ENCODE data around the gene CELF2. TPM values are rescaled to one million over a fixed set of nuclear protein-coding genes. Genes with fewer than 3 reads are reported as not detected.
A peak's percentile ranks its signal among the peaks of the same experiment; 100 is the strongest.

CELF2 gene
- total RNA-seq, 1 experiment from 2014 or later = 28.7 TPM

DNA sequence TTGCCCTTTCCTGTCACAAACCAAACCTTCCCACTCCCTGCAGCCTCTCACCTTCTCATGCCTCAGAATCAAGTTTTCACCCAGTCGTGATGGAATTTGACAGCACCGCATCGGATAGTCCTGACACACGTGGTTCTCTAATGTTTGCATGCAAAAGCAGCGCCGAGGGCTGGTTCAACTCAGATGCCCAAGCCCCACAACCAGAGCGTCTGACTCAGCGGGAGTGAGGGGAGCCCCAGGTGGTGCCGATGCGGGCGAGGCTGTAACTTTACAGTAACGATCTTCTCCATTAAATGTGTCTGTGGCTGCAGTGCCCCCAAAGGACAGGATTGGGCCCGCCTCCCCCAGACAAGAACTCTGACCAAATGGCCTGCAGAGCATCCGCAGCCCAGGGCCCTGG, 284.5 kb downstream of the CELF2 start:
- peaks cover 3 to 7% of the 10 kb centered on the region in 2 experiments for H3K4me1 Mint-ChIP-seq
- WGBS (ENCODE audit: extremely low coverage, insufficient read length, low lambda C conversion rate) = no CpG with 5 or more reads among the region's 14 CpGs
- H3K79me1 ChIP-seq (ENCODE audit: insufficient read depth, low read depth, low read length, poor library complexity, severe bottlenecking) = no peaks in the 10 kb centered on the region
- no peaks in the 10 kb centered on the region for H3K9me3 ChIP-seq (ENCODE audit: control insufficient read depth, low read depth, low read length)
- no peak overlapping the region for H4K5ac ChIP-seq (ENCODE audit: insufficient read length, low read depth, low read length)
- no peaks in the 10 kb centered on the region for H3K79me2 ChIP-seq (ENCODE audit: insufficient read depth, low read length)
- peaks cover 6% of the 10 kb centered on the region in 2 experiments; a peak in 3 of 5 replicates for H3K9me3 Mint-ChIP-seq
- H3K36me3 Mint-ChIP-seq (ENCODE audit: insufficient read depth in 1 of 3, low read depth in 3 of 3) = peaks cover 13 to 37% (median 26%) of the 10 kb centered on the region in 3 experiments
- no peak overlapping the region for H3T11ph ChIP-seq (ENCODE audit: low read length)
- H3K27ac ChIP-seq (ENCODE audit: insufficient read length, low read depth, low read length) = no peak overlapping the region
- H2BK12ac ChIP-seq (ENCODE audit: insufficient read length, low read depth, low read length) = no peak overlapping the region
- H3K4me3 Mint-ChIP-seq = no peak overlapping the region; a peak in 1 of 5 replicates
- no peaks in the 10 kb centered on the region for H3K4me1 ChIP-seq (ENCODE audit: insufficient read depth, low read length)
- H2BK15ac ChIP-seq (ENCODE audit: low read depth, low read length) = no peak overlapping the region
- no peak overlapping the region for H3K9ac ChIP-seq (ENCODE audit: extremely low read depth, insufficient read length, low read length)
- H3K4ac ChIP-seq (ENCODE audit: low read depth, low read length) = no peak overlapping the region
- H3K4me2 ChIP-seq (ENCODE audit: insufficient read depth, insufficient read length, low read length) = no peak overlapping the region
- H3K56ac ChIP-seq (ENCODE audit: insufficient read length, low read depth, low read length) = no peak overlapping the region
- H2BK5ac ChIP-seq (ENCODE audit: insufficient read length, low read length) = no peak overlapping the region
- H2BK20ac ChIP-seq (ENCODE audit: low read depth, low read length, poor library complexity, severe bottlenecking) = no peak overlapping the region
- no peak overlapping the region for H3K18ac ChIP-seq (ENCODE audit: insufficient read length, low read depth, low read length)
- H3K27me3 ChIP-seq (ENCODE audit: insufficient read depth, low read length) = no peaks in the 10 kb centered on the region
- no peaks in the 10 kb centered on the region for H3K27me3 Mint-ChIP-seq (ENCODE audit: low read depth)
- H2AK5ac ChIP-seq (ENCODE audit: insufficient read length, low read length) = no peak overlapping the region
- no peaks in the 10 kb centered on the region for H4K20me1 ChIP-seq (ENCODE audit: control insufficient read depth, insufficient read depth, insufficient read length)
- no peak overlapping the region for H2BK120ac ChIP-seq (ENCODE audit: low read depth, low read length, poor library complexity, severe bottlenecking)
- TF ChIP-seq, protein P1, sequence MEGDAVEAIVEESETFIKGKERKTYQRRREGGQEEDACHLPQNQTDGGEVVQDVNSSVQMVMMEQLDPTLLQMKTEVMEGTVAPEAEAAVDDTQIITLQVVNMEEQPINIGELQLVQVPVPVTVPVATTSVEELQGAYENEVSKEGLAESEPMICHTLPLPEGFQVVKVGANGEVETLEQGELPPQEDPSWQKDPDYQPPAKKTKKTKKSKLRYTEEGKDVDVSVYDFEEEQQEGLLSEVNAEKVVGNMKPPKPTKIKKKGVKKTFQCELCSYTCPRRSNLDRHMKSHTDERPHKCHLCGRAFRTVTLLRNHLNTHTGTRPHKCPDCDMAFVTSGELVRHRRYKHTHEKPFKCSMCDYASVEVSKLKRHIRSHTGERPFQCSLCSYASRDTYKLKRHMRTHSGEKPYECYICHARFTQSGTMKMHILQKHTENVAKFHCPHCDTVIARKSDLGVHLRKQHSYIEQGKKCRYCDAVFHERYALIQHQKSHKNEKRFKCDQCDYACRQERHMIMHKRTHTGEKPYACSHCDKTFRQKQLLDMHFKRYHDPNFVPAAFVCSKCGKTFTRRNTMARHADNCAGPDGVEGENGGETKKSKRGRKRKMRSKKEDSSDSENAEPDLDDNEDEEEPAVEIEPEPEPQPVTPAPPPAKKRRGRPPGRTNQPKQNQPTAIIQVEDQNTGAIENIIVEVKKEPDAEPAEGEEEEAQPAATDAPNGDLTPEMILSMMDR (conservative IDR thresholded peaks at IDR 0.05) = no peak
- DNase-seq = no peak
- H3K23ac ChIP-seq (ENCODE audit: insufficient read length, low read depth, low read length) = no peak overlapping the region
- H3K23me2 ChIP-seq (ENCODE audit: insufficient read length, low read depth, low read length, poor library complexity, severe bottlenecking) = no peaks in the 10 kb centered on the region
- H2AFZ ChIP-seq (ENCODE audit: low read length) = no peak overlapping the region
- H3K14ac ChIP-seq (ENCODE audit: insufficient read depth, low read length) = no peak overlapping the region
- no peak overlapping the region for H4K8ac ChIP-seq (replicated peaks; ENCODE audit: insufficient read length, low read depth, low read length)
- no peak overlapping the region for H4K91ac ChIP-seq (ENCODE audit: insufficient read length, low read depth, low read length)
- H3K27ac Mint-ChIP-seq = peak overlapping the region in 2 of 3 experiments; percentile 9 to 40; a peak in 2 of 7 replicates
